GM21390 (cell line): ENCODE measurements around the gene NRSN1.

Experiments
- ATAC-seq: cut with Tn5 transposase; IDR thresholded peaks from one replicate; pipeline ENCODE4 v1.9.1; 2021; ENCODE audit not compliant: unreplicated experiment

Gene NRSN1

GRCh38 chr6:24125980-24126379 is at the start of gene NRSN1:
TSS of gene NRSN1 (plus strand) at chr6:24126215. CDS start at chr6:24134328, 8,113 bp downstream.
- no peak for ATAC-seq

GRCh38 chr6:24078200-24078599 is 47.8 kb upstream of the NRSN1 start:
- no peak for ATAC-seq

- no peak for ATAC-seq
Observed at GRCh38 chr6:24079076-24079475, 46.9 kb upstream of the NRSN1 start.

GRCh38 chr6:24080711-24081110 is 45.3 kb upstream of the NRSN1 start:
- ATAC-seq = no peak

GRCh38 chr6:24089736-24090135 is 36.3 kb upstream of the NRSN1 start:
- ATAC-seq = no peak

- no peak for ATAC-seq
Observed at GRCh38 chr6:24092407-24092806, 33.6 kb upstream of the NRSN1 start.

- no peak for ATAC-seq
Observed at GRCh38 chr6:24093381-24093780, 32.6 kb upstream of the NRSN1 start.

GRCh38 chr6:24099181-24099580 is 26.8 kb upstream of the NRSN1 start:
- ATAC-seq = no peak

- ATAC-seq = no peak
Observed at GRCh38 chr6:24100024-24100769, 25.8 kb upstream of the NRSN1 start.

GRCh38 chr6:24100770-24101155 is 25.3 kb upstream of the NRSN1 start:
- ATAC-seq = no peak

- ATAC-seq = no peak
Observed at GRCh38 chr6:24105191-24105590, 20.8 kb upstream of the NRSN1 start.

- no peak for ATAC-seq
Observed at GRCh38 chr6:24106291-24106690, 19.7 kb upstream of the NRSN1 start.

GRCh38 chr6:24107294-24107693 is 18.7 kb upstream of the NRSN1 start:
- no peak for ATAC-seq

- ATAC-seq = no peak
Observed at GRCh38 chr6:24108056-24108455, 18.0 kb upstream of the NRSN1 start.

GRCh38 chr6:24110417-24110816 is 15.6 kb upstream of the NRSN1 start:
- no peak for ATAC-seq

- no peak for ATAC-seq
Observed at GRCh38 chr6:24113891-24114290, 12.1 kb upstream of the NRSN1 start.

- ATAC-seq = no peak
Observed at GRCh38 chr6:24117021-24117420, 9.0 kb upstream of the NRSN1 start.

- ATAC-seq = no peak
Observed at GRCh38 chr6:24122139-24122538, 3.9 kb upstream of the NRSN1 start.

- peak; percentile 69 for ATAC-seq
Observed at GRCh38 chr6:24126586-24127192, 674 bp downstream of the NRSN1 start.

- ATAC-seq = no peak
Observed at GRCh38 chr6:24127316-24127715, 1.3 kb downstream of the NRSN1 start.

- ATAC-seq = no peak
Observed at GRCh38 chr6:24131751-24132150, 5.7 kb downstream of the NRSN1 start.

GRCh38 chr6:24139080-24139479 is 13.1 kb downstream of the NRSN1 start:
- ATAC-seq = no peak

- no peak for ATAC-seq
Observed at GRCh38 chr6:24139639-24140038, 13.6 kb downstream of the NRSN1 start.
